C4-2B (cell line): Measurements from ENCODE around the gene STARD3NL.
"Not testable (repeated sequence)": the region's sequence is repeated elsewhere in the genome, so short reads cannot be mapped to it uniquely, and the experiment has no call there.

ENCODE experiments used
- H3K27ac ChIP-seq: fragments of 450-650 bp; 2 replicates; pipeline ENCODE4 v1.5.1; 2017
- CTCF ChIP-seq: fragments of 450-650 bp; conservative IDR thresholded peaks from 2 replicates; pipeline ENCODE4 v1.5.1; 2017; ENCODE audit warnings: mild to moderate bottlenecking
- ZFX ChIP-seq: fragments of 450-650 bp; IDR thresholded peaks from 2 replicates; pipeline ENCODE4 v1.6.1; 2017

The STARD3NL gene

DNA sequence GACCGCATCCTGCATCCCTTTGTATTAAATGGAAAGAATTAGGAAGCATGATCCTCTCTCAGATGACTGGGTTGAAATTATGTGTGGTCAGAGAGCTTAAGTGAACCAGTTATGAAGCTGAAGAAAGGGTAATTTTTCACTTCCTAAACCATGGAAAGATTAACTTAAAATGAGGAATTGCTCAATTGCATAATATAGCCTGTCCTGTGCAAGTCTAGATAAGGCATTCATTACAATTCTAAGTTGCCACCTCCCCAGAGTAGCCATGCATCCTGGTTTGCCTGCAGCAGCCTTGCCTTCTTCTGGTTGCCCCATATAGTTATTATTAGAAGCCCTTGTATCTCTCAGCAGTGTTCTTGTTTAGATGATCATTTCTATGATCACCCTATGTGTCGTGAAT is 45.3 kb downstream of the STARD3NL start:
- no peak overlapping the region for H3K27ac ChIP-seq
- TF ChIP-seq CTCF (no peak), ZFX (no peak)

DNA sequence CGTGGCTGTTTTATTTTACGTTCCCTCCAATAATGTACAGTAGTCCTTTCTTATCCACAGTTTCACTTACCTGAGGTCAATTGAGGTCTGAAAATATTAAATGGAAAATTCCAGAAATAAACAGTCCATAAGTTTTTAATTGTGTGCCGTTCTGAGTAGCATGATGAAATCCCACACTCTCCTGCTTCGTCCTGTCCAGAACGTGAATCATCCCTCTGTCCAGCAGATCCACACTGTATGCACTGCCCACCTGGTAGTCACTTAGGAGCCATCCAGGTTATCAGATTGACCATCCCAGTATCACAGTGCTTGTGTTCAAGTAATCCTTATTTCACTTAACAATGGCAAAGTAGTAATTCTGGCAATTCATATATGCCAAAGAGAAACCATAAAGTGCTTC is 46.3 kb downstream of the STARD3NL start:
- H3K27ac ChIP-seq, result no peak overlapping the region
- TF ChIP-seq CTCF (no peak), ZFX (no peak)

DNA sequence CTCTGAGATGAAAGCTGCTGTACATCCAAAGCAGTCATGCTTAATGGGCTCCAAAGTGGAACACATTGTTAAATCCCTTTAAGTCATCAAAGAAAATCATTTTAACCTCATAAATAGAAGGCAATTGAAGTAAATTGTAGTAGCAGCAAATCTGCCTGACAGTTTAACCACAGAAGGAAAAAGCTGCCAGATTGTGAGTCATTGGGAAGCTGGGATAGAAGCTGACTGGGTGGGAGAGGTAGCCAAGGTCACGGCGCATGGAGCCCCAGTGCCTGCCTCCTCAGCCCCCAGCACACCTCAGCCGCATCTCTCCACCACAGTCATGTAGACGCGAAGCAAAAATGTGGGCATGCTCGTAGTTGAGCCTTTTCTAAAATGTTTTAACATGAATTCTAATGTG is 51.3 kb downstream of the STARD3NL start:
- TF ChIP-seq ZFX (no peak), CTCF (no peak)
- H3K27ac ChIP-seq, result no peak overlapping the region

GRCh38 chr7:38229884-38230642 is 52.0 kb downstream of the STARD3NL start:
- TF ChIP-seq CTCF (no peak), ZFX (no peak)
- H3K27ac ChIP-seq, result no peak overlapping the region

GRCh38 chr7:38232502-38233366 is 54.7 kb downstream of the STARD3NL start:
- no peak overlapping the region for H3K27ac ChIP-seq
- TF ChIP-seq CTCF (no peak), ZFX (no peak)

- H3K27ac ChIP-seq, result not testable (repeated sequence)
Measured at GRCh38 chr7:38234759-38235158, 56.7 kb downstream of the STARD3NL start.

DNA sequence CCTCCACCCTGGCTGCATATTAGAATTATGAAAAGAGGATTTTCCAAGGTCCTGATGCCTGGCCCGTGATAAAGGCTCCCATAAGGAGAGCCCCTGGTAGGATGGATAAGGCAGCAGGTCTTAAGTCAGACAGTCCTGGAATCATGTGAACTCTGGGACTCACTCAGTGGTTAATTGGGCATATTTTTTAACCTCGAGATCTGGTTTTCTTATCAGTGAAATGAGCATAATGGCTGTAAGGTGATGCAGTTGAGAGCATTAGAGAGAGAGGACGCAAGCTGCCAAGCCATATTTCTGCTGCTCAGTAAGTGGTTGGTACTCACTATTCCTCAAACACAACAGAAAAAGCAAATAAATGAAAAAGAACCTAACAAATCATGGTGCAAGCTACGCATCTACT is 57.6 kb downstream of the STARD3NL start:
- H3K27ac ChIP-seq, result no peak overlapping the region
- no peak for TF ChIP-seq CTCF
- no peak for TF ChIP-seq ZFX

DNA sequence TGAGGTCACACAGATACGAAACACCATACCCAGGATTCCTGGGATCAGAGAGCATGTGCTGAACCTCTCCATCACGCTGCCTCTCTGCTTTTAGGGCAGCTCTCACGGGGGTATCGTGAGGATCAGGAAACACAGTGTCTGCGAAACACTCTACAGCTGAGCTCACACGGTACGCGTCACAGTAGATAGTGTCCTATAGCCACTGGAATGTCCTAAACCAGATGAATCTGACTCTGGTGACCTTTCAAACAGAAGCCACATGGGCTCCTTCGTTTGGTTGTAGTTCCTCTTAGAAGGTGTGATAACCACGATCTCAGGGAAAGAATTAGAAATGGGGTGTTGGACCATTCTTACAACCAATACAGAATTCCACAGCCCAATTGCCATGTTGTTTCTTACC is 61.1 kb downstream of the STARD3NL start:
- H3K27ac ChIP-seq, result not testable (repeated sequence)
